Activated CD4-positive, CD25-positive, alpha-beta regulatory T cell (primary cell): ENCODE measurements around the gene TMC4.

ENCODE experiments used
- DNase-seq, 4 experiments: peaks; one replicate each; lab custom pipeline; 2025; lab: John Stamatoyannopoulos, UW

TMC4 gene

GRCh38 chr19:54133312-54133956 lies 39.5 kb downstream of the TMC4 start:
- DNase-seq: no peak

GRCh38 chr19:54129617-54129996 lies 43.4 kb downstream of the TMC4 start:
- no peak for DNase-seq

- DNase-seq: no peak
These were observed 44.0 kb downstream of the TMC4 start for GRCh38 chr19:54128796-54129616.

GRCh38 chr19:54128441-54128725 lies 44.6 kb downstream of the TMC4 start:
- no peak for DNase-seq

GRCh38 chr19:54127688-54128440 lies 45.1 kb downstream of the TMC4 start:
- DNase-seq: no peak

- DNase-seq: no peak
These were observed 47.2 kb downstream of the TMC4 start for GRCh38 chr19:54125713-54126112.

- DNase-seq: no peak
These were observed 48.6 kb downstream of the TMC4 start for GRCh38 chr19:54124393-54124792.

- DNase-seq: no peak
These were observed 49.3 kb downstream of the TMC4 start for GRCh38 chr19:54123682-54124081.

- no peak for DNase-seq
These were observed 51.7 kb downstream of the TMC4 start for GRCh38 chr19:54121259-54121658.

- peak; percentile 86 to 95 (median 88) for DNase-seq
These were observed 57.6 kb downstream of the TMC4 start, which contains the start of the genes PRPF31 and TFPT for GRCh38 chr19:54115109-54116063. Gene PRPF31, plus strand, starts transcription at chr19:54115754. Its CDS starts 2,525 bp downstream, at chr19:54118279. Gene TFPT, minus strand, starts transcription at chr19:54115657. Its CDS starts 388 bp downstream, at chr19:54115269.

- DNase-seq: no peak
These were observed 58.4 kb downstream of the TMC4 start for GRCh38 chr19:54114340-54115108.
